Measurements from ENCODE around the gene CCDC102B. TPM values are rescaled to one million over a fixed set of nuclear protein-coding genes. Genes with fewer than 3 reads are reported as not detected.

CCDC102B gene
- total and polyA plus RNA-seq, 2 of the 8 experiments (the other 6 are each of a cell fraction or from before 2014, with no cell fraction given) = 0.80 to 1.1 TPM

GRCh38 chr18:68979737-68980136, 181.9 kb downstream of the CCDC102B start (continued):
- no peak for TF ChIP-seq CHD7 (IDR thresholded peaks at IDR 0.05; ENCODE audit: insufficient replicate concordance, low read length)
- no peak for TF ChIP-seq BACH1 (IDR thresholded peaks at IDR 0.05; ENCODE audit: low read length)
- no peak for TF ChIP-seq POLR2AphosphoS5 (IDR thresholded peaks at IDR 0.05; ENCODE audit: low read depth, low read length)
- no peak for TF ChIP-seq JUND (IDR thresholded peaks at IDR 0.05; ENCODE audit: low read length)
- TF ChIP-seq RXRA (IDR thresholded peaks at IDR 0.05; ENCODE audit: insufficient read depth, low read depth, low read length) = no peak
- TF ChIP-seq POU5F1 (IDR thresholded peaks at IDR 0.05; ENCODE audit: low read depth, low read length) = no peak
- TF ChIP-seq ATF2 (IDR thresholded peaks at IDR 0.05; ENCODE audit: low read length) = no peak
- TF ChIP-seq HDAC6 (IDR thresholded peaks at IDR 0.05; ENCODE audit: low read depth, low read length) = no peak
- no peak for TF ChIP-seq JUN (IDR thresholded peaks at IDR 0.05; ENCODE audit: low read depth, low read length)
- no peak for TF ChIP-seq USF2 (IDR thresholded peaks at IDR 0.05; ENCODE audit: low read length)
